WTC11 (cell line): ENCODE data around the gene ESYT2. TPM values are rescaled to one million over a fixed set of nuclear protein-coding genes. Genes with fewer than 3 reads are reported as not detected.

Experiments
- EMX1 ChIP-seq: fragments of 250-450 bp; sonication (Bioruptor Pico); IDR thresholded peaks from 2 replicates; pipeline ENCODE4 v1.8.0; 2021; ENCODE audit warnings: mild to moderate bottlenecking
- FOXJ3 ChIP-seq: sonication (generic); formaldehyde crosslinking; IDR thresholded peaks from 2 replicates; pipeline ENCODE4 v1.9.0; 2021; ENCODE audit warnings: missing genetic modification reagents, mild to moderate bottlenecking, borderline replicate concordance
- FOXK1 ChIP-seq: sonication (generic); formaldehyde crosslinking; IDR thresholded peaks from 2 replicates; pipeline ENCODE4 v1.8.0; 2022; ENCODE audit warnings: mild to moderate bottlenecking, moderate library complexity, missing genetic modification reagents
- IRF2 ChIP-seq: sonication (generic); formaldehyde crosslinking; IDR thresholded peaks from 2 replicates; pipeline ENCODE4 v1.8.0; 2022; ENCODE audit warnings: low read depth, missing genetic modification reagents, borderline replicate concordance
- KAT7 ChIP-seq: sonication (generic); formaldehyde crosslinking; IDR thresholded peaks from 2 replicates; pipeline ENCODE4 v1.8.1; 2023; ENCODE audit warnings: missing genetic modification reagents, mild to moderate bottlenecking, borderline replicate concordance
- OVOL2 ChIP-seq: fragments of 250-450 bp; sonication (Bioruptor Pico); IDR thresholded peaks from 2 replicates; pipeline ENCODE4 v1.9.0; 2021; ENCODE audit warnings: mild to moderate bottlenecking, borderline replicate concordance
- SMAD4 ChIP-seq: sonication (generic); formaldehyde crosslinking; IDR thresholded peaks from 2 replicates; pipeline ENCODE4 v1.8.0; 2022; ENCODE audit warnings: mild to moderate bottlenecking, missing genetic modification reagents
- TEAD4 ChIP-seq: sonication (generic); formaldehyde crosslinking; IDR thresholded peaks from 2 replicates; pipeline ENCODE4 v1.8.0; 2022; ENCODE audit warnings: mild to moderate bottlenecking, missing genetic modification reagents
- ZBTB21 ChIP-seq: sonication (generic); formaldehyde crosslinking; IDR thresholded peaks from 2 replicates; pipeline ENCODE4 v1.8.1; 2023; ENCODE audit warnings: mild to moderate bottlenecking, missing genetic modification reagents, borderline replicate concordance
- ZNF138 ChIP-seq: sonication (generic); formaldehyde crosslinking; conservative IDR thresholded peaks from 2 replicates; pipeline ENCODE4 v1.8.1; 2022; ENCODE audit warnings: mild to moderate bottlenecking, moderate library complexity, missing genetic modification reagents
- ZNF317 ChIP-seq: sonication (generic); formaldehyde crosslinking; IDR thresholded peaks from 2 replicates; pipeline ENCODE4 v1.8.1; 2023; ENCODE audit warnings: low read depth, mild to moderate bottlenecking, moderate library complexity, missing genetic modification reagents, borderline replicate concordance
- total RNA-seq: library from RNA; stranded (reverse); gene quantifications from 3 replicates; pipeline ENCODE4 v1.2.3, GENCODE V29; 2021
- TF ChIP-seq, protein P1 (sequence below): sonication (generic); formaldehyde crosslinking; IDR thresholded peaks from 2 replicates; pipeline ENCODE4 v1.8.0; 2023; ENCODE audit warnings: mild to moderate bottlenecking, missing genetic modification reagents
- TF ChIP-seq, protein P2 (sequence below): sonication (generic); formaldehyde crosslinking; IDR thresholded peaks from 2 replicates; pipeline ENCODE4 v1.8.1; 2022; ENCODE audit warnings: low read depth, mild to moderate bottlenecking, moderate library complexity, missing genetic modification reagents, borderline replicate concordance
- TF ChIP-seq, protein P3 (sequence below): sonication (generic); formaldehyde crosslinking; IDR thresholded peaks from 2 replicates; pipeline ENCODE4 v1.8.1; 2022; ENCODE audit warnings: mild to moderate bottlenecking, moderate library complexity, missing genetic modification reagents
- TF ChIP-seq, protein P4 (sequence below): sonication (generic); formaldehyde crosslinking; IDR thresholded peaks from 2 replicates; pipeline ENCODE4 v1.8.1; 2023; ENCODE audit warnings: mild to moderate bottlenecking, missing genetic modification reagents, borderline replicate concordance
- TF ChIP-seq, protein P5 (sequence below): sonication (generic); formaldehyde crosslinking; IDR thresholded peaks from 2 replicates; pipeline ENCODE4 v1.8.1; 2023; ENCODE audit warnings: mild to moderate bottlenecking, missing genetic modification reagents, moderate library complexity
- TF ChIP-seq, protein P6 (sequence below): fragments of 250-450 bp; sonication (Bioruptor Pico); IDR thresholded peaks from 2 replicates; pipeline ENCODE4 v1.9.0; 2021; ENCODE audit warnings: moderate library complexity, mild to moderate bottlenecking, inconsistent platforms, borderline replicate concordance
- TF ChIP-seq, protein P7 (sequence below): sonication (generic); formaldehyde crosslinking; IDR thresholded peaks from 2 replicates; pipeline ENCODE4 v1.8.1; 2023; ENCODE audit warnings: mild to moderate bottlenecking, missing genetic modification reagents, moderate library complexity
- TF ChIP-seq, protein P8 (sequence below): sonication (generic); formaldehyde crosslinking; IDR thresholded peaks from 2 replicates; pipeline ENCODE4 v1.8.1; 2022; ENCODE audit warnings: missing genetic modification reagents, borderline replicate concordance
- TF ChIP-seq, protein P9 (sequence below): sonication (generic); formaldehyde crosslinking; conservative IDR thresholded peaks from 2 replicates; pipeline ENCODE4 v1.8.1; 2022; ENCODE audit warnings: mild to moderate bottlenecking, missing genetic modification reagents
- TF ChIP-seq, protein P10 (sequence below): sonication (generic); formaldehyde crosslinking; conservative IDR thresholded peaks from 2 replicates; pipeline ENCODE4 v1.8.1; 2023; ENCODE audit warnings: mild to moderate bottlenecking, low read depth, missing genetic modification reagents, moderate library complexity

The ESYT2 gene
- total RNA-seq, 1 experiment from 2014 or later, result 45.1 TPM

DNA sequence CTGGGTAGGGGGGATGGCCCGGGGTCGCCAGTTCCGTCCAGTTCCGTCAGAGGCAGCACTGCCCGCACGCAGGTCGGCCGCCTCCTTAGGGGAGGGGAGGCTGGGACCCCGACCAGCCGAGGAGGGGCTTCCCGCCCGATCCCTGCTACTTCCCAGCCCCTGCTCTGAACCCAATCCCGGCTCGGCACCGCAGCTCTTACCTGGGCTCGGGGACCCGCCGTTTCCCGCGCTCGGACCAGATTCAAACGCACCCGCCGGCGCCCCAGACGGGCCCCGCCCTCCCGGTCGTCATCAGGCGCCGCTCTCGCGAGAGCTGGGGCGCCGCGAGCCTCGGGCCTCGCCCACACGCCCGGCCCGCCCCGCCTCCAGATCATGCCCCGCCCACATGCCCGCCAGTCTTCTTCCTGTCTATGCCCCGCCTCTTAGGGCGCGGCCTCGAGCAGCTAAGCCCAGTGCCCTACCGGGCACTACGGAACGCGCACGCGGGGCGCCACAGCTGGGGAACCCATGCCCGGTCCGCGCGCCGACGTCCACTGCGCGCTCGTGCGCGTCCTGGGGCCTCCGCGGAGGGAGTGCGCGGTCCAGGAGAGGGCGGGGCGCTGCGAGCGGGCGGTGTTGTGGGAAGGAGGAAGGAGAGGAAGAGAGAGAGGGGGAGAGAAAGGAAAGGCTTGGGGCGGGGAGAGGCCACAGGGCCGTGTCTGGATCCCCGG, 124.6 kb downstream of the ESYT2 start, which contains the start of gene NCAPG2 (continued):
- TF ChIP-seq, protein P1, sequence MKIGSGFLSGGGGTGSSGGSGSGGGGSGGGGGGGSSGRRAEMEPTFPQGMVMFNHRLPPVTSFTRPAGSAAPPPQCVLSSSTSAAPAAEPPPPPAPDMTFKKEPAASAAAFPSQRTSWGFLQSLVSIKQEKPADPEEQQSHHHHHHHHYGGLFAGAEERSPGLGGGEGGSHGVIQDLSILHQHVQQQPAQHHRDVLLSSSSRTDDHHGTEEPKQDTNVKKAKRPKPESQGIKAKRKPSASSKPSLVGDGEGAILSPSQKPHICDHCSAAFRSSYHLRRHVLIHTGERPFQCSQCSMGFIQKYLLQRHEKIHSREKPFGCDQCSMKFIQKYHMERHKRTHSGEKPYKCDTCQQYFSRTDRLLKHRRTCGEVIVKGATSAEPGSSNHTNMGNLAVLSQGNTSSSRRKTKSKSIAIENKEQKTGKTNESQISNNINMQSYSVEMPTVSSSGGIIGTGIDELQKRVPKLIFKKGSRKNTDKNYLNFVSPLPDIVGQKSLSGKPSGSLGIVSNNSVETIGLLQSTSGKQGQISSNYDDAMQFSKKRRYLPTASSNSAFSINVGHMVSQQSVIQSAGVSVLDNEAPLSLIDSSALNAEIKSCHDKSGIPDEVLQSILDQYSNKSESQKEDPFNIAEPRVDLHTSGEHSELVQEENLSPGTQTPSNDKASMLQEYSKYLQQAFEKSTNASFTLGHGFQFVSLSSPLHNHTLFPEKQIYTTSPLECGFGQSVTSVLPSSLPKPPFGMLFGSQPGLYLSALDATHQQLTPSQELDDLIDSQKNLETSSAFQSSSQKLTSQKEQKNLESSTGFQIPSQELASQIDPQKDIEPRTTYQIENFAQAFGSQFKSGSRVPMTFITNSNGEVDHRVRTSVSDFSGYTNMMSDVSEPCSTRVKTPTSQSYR, result peak; percentile 47; the same call in 1 of the 2 replicates
- TF ChIP-seq EMX1 (CRISPR knock-in tag) (no peak), IRF2 (CRISPR knock-in tag) (no peak), ZNF317 (CRISPR knock-in tag) (no peak), OVOL2 (CRISPR knock-in tag) (no peak), ZNF138 (CRISPR knock-in tag) (no peak), FOXK1 (CRISPR knock-in tag) (peak; percentile 77), KAT7 (CRISPR knock-in tag) (peak; percentile 19; the same call in 1 of the 2 replicates), TEAD4 (no peak), FOXJ3 (CRISPR knock-in tag) (no peak), ZBTB21 (no peak), SMAD4 (no peak)
- TF ChIP-seq, protein P2, sequence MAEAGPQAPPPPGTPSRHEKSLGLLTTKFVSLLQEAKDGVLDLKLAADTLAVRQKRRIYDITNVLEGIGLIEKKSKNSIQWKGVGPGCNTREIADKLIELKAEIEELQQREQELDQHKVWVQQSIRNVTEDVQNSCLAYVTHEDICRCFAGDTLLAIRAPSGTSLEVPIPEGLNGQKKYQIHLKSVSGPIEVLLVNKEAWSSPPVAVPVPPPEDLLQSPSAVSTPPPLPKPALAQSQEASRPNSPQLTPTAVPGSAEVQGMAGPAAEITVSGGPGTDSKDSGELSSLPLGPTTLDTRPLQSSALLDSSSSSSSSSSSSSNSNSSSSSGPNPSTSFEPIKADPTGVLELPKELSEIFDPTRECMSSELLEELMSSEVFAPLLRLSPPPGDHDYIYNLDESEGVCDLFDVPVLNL (CRISPR knock-in tag), result peak; percentile 97
- TF ChIP-seq, protein P3, sequence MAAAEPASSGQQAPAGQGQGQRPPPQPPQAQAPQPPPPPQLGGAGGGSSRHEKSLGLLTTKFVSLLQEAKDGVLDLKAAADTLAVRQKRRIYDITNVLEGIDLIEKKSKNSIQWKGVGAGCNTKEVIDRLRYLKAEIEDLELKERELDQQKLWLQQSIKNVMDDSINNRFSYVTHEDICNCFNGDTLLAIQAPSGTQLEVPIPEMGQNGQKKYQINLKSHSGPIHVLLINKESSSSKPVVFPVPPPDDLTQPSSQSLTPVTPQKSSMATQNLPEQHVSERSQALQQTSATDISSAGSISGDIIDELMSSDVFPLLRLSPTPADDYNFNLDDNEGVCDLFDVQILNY (CRISPR knock-in tag), result peak; percentile 93
- TF ChIP-seq, protein P4, sequence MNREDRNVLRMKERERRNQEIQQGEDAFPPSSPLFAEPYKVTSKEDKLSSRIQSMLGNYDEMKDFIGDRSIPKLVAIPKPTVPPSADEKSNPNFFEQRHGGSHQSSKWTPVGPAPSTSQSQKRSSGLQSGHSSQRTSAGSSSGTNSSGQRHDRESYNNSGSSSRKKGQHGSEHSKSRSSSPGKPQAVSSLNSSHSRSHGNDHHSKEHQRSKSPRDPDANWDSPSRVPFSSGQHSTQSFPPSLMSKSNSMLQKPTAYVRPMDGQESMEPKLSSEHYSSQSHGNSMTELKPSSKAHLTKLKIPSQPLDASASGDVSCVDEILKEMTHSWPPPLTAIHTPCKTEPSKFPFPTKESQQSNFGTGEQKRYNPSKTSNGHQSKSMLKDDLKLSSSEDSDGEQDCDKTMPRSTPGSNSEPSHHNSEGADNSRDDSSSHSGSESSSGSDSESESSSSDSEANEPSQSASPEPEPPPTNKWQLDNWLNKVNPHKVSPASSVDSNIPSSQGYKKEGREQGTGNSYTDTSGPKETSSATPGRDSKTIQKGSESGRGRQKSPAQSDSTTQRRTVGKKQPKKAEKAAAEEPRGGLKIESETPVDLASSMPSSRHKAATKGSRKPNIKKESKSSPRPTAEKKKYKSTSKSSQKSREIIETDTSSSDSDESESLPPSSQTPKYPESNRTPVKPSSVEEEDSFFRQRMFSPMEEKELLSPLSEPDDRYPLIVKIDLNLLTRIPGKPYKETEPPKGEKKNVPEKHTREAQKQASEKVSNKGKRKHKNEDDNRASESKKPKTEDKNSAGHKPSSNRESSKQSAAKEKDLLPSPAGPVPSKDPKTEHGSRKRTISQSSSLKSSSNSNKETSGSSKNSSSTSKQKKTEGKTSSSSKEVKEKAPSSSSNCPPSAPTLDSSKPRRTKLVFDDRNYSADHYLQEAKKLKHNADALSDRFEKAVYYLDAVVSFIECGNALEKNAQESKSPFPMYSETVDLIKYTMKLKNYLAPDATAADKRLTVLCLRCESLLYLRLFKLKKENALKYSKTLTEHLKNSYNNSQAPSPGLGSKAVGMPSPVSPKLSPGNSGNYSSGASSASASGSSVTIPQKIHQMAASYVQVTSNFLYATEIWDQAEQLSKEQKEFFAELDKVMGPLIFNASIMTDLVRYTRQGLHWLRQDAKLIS, result peak; percentile 75; the same call in 1 of the 2 replicates
- TF ChIP-seq, protein P5, sequence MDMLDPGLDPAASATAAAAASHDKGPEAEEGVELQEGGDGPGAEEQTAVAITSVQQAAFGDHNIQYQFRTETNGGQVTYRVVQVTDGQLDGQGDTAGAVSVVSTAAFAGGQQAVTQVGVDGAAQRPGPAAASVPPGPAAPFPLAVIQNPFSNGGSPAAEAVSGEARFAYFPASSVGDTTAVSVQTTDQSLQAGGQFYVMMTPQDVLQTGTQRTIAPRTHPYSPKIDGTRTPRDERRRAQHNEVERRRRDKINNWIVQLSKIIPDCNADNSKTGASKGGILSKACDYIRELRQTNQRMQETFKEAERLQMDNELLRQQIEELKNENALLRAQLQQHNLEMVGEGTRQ, result no peak; the same call in none of the 2 replicates
- TF ChIP-seq, protein P6, sequence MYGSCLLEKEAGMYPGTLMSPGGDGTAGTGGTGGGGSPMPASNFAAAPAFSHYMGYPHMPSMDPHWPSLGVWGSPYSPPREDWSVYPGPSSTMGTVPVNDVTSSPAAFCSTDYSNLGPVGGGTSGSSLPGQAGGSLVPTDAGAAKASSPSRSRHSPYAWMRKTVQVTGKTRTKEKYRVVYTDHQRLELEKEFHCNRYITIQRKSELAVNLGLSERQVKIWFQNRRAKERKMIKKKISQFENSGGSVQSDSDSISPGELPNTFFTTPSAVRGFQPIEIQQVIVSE (CRISPR knock-in tag), result no peak
- TF ChIP-seq, protein P7, sequence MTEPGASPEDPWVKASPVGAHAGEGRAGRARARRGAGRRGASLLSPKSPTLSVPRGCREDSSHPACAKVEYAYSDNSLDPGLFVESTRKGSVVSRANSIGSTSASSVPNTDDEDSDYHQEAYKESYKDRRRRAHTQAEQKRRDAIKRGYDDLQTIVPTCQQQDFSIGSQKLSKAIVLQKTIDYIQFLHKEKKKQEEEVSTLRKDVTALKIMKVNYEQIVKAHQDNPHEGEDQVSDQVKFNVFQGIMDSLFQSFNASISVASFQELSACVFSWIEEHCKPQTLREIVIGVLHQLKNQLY (CRISPR knock-in tag), result no peak
- TF ChIP-seq, protein P8, sequence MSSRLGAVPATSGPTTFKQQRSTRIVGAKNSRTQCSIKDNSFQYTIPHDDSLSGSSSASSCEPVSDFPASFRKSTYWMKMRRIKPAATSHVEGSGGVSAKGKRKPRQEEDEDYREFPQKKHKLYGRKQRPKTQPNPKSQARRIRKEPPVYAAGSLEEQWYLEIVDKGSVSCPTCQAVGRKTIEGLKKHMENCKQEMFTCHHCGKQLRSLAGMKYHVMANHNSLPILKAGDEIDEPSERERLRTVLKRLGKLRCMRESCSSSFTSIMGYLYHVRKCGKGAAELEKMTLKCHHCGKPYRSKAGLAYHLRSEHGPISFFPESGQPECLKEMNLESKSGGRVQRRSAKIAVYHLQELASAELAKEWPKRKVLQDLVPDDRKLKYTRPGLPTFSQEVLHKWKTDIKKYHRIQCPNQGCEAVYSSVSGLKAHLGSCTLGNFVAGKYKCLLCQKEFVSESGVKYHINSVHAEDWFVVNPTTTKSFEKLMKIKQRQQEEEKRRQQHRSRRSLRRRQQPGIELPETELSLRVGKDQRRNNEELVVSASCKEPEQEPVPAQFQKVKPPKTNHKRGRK (CRISPR knock-in tag), result no peak
- TF ChIP-seq, protein P9, sequence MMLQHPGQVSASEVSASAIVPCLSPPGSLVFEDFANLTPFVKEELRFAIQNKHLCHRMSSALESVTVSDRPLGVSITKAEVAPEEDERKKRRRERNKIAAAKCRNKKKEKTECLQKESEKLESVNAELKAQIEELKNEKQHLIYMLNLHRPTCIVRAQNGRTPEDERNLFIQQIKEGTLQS (CRISPR knock-in tag), result no peak
- TF ChIP-seq, protein P10, sequence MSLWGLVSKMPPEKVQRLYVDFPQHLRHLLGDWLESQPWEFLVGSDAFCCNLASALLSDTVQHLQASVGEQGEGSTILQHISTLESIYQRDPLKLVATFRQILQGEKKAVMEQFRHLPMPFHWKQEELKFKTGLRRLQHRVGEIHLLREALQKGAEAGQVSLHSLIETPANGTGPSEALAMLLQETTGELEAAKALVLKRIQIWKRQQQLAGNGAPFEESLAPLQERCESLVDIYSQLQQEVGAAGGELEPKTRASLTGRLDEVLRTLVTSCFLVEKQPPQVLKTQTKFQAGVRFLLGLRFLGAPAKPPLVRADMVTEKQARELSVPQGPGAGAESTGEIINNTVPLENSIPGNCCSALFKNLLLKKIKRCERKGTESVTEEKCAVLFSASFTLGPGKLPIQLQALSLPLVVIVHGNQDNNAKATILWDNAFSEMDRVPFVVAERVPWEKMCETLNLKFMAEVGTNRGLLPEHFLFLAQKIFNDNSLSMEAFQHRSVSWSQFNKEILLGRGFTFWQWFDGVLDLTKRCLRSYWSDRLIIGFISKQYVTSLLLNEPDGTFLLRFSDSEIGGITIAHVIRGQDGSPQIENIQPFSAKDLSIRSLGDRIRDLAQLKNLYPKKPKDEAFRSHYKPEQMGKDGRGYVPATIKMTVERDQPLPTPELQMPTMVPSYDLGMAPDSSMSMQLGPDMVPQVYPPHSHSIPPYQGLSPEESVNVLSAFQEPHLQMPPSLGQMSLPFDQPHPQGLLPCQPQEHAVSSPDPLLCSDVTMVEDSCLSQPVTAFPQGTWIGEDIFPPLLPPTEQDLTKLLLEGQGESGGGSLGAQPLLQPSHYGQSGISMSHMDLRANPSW, result no peak
